Fibroblast of lung (primary cell): Measurements from ENCODE around the gene NEDD4L.

Experiments
- EZH2 ChIP-seq: IDR thresholded peaks from 2 replicates; pipeline ENCODE4 v1.5.1; 2012; ENCODE audit warnings: low read length, control low read depth, mild to moderate bottlenecking; ENCODE audit errors: missing control alignments
- TF ChIP-seq, protein P1 (sequence below), 2 donors: IDR thresholded peaks in 1 of 2; conservative IDR thresholded peaks in 1 of 2; 1 replicate in 1 of 2; 2 replicates in 1 of 2; pipeline ENCODE4 v1.5.1; 2011 to 2012; ENCODE audit warnings: low read length in 2 of 2, control low read depth in 1 of 2, inconsistent platforms in 1 of 2, low read depth in 1 of 2, mild to moderate bottlenecking in 1 of 2

GRCh38 chr18:58241877-58242276, 197.9 kb downstream of the NEDD4L start:
- TF ChIP-seq, protein P1, sequence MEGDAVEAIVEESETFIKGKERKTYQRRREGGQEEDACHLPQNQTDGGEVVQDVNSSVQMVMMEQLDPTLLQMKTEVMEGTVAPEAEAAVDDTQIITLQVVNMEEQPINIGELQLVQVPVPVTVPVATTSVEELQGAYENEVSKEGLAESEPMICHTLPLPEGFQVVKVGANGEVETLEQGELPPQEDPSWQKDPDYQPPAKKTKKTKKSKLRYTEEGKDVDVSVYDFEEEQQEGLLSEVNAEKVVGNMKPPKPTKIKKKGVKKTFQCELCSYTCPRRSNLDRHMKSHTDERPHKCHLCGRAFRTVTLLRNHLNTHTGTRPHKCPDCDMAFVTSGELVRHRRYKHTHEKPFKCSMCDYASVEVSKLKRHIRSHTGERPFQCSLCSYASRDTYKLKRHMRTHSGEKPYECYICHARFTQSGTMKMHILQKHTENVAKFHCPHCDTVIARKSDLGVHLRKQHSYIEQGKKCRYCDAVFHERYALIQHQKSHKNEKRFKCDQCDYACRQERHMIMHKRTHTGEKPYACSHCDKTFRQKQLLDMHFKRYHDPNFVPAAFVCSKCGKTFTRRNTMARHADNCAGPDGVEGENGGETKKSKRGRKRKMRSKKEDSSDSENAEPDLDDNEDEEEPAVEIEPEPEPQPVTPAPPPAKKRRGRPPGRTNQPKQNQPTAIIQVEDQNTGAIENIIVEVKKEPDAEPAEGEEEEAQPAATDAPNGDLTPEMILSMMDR (conservative IDR thresholded peaks at IDR 0.05 in 1 of 2, IDR thresholded peaks at IDR 0.05 in 1 of 2; ENCODE audit: low read depth in 1 of 2, low read length in 2 of 2) = no peak
- TF ChIP-seq EZH2 = no peak
